Hematopoietic multipotent progenitor cell treated with erythropoietin and hydrocortisone succinate and interleukin-3 and kit ligand, for 15 days (in vitro differentiated cells): ENCODE data around the gene ELAC1.
"Not testable (repeated sequence)": the region's sequence is repeated elsewhere in the genome, so short reads cannot be mapped to it uniquely, and the experiment has no call there.

ENCODE experiments used
- DNase-seq: peaks from one replicate; pipeline ENCODE4 v3.0.0-alpha.2; 2015; ENCODE audit warnings: low spot score

ELAC1 gene

GRCh38 chr18:50967714-50968661 is at the start of gene ELAC1:
Gene ELAC1 (plus strand): TSS chr18:50968040. CDS start chr18:50974405, 6,365 bp downstream.
- peak; percentile 65 for DNase-seq

GRCh38 chr18:50918153-50918552 is 49.7 kb upstream of the ELAC1 start:
- no peak for DNase-seq

GRCh38 chr18:50924372-50924771 is 43.5 kb upstream of the ELAC1 start:
- DNase-seq = no peak

GRCh38 chr18:50926521-50926920 is 41.3 kb upstream of the ELAC1 start:
- DNase-seq = no peak

- DNase-seq = no peak
Observed at GRCh38 chr18:50928551-50928950, 39.3 kb upstream of the ELAC1 start.

GRCh38 chr18:50933684-50934083 is 34.2 kb upstream of the ELAC1 start:
- no peak for DNase-seq

- no peak for DNase-seq
Observed at GRCh38 chr18:50934545-50935211, 33.2 kb upstream of the ELAC1 start.

- no peak for DNase-seq
Observed at GRCh38 chr18:50935493-50936191, 32.2 kb upstream of the ELAC1 start.

- DNase-seq = no peak
Observed at GRCh38 chr18:50937183-50937582, 30.7 kb upstream of the ELAC1 start.

- no peak for DNase-seq
Observed at GRCh38 chr18:50938912-50939311, 28.9 kb upstream of the ELAC1 start.

GRCh38 chr18:50944245-50944932 is 23.5 kb upstream of the ELAC1 start:
- DNase-seq = no peak

GRCh38 chr18:50945918-50946317 is 21.9 kb upstream of the ELAC1 start:
- DNase-seq = not testable (repeated sequence)

- no peak for DNase-seq
Observed at GRCh38 chr18:50947899-50948298, 19.9 kb upstream of the ELAC1 start.

GRCh38 chr18:50949185-50949584 is 18.7 kb upstream of the ELAC1 start:
- no peak for DNase-seq

- no peak for DNase-seq
Observed at GRCh38 chr18:50950626-50951025, 17.2 kb upstream of the ELAC1 start.

GRCh38 chr18:50953822-50954221 is 14.0 kb upstream of the ELAC1 start:
- no peak for DNase-seq

- no peak for DNase-seq
Observed at GRCh38 chr18:50955253-50955652, 12.6 kb upstream of the ELAC1 start.

GRCh38 chr18:50956116-50956515 is 11.7 kb upstream of the ELAC1 start:
- DNase-seq = no peak

GRCh38 chr18:50961974-50962373 is 5.9 kb upstream of the ELAC1 start:
- no peak for DNase-seq

GRCh38 chr18:50969448-50969847 is 1.6 kb downstream of the ELAC1 start:
- DNase-seq = no peak

- DNase-seq = no peak
Observed at GRCh38 chr18:50970006-50970405, 2.2 kb downstream of the ELAC1 start.

- not testable (repeated sequence) for DNase-seq
Observed at GRCh38 chr18:50972404-50972803, 4.6 kb downstream of the ELAC1 start.
